ENCODE measurements around the gene ICA1L. TPM values are rescaled to one million over a fixed set of nuclear protein-coding genes. Genes with fewer than 3 reads are reported as not detected.

ICA1L gene
- total RNA-seq, 1 donor from 2014 or later, result 2.3 TPM

DNA sequence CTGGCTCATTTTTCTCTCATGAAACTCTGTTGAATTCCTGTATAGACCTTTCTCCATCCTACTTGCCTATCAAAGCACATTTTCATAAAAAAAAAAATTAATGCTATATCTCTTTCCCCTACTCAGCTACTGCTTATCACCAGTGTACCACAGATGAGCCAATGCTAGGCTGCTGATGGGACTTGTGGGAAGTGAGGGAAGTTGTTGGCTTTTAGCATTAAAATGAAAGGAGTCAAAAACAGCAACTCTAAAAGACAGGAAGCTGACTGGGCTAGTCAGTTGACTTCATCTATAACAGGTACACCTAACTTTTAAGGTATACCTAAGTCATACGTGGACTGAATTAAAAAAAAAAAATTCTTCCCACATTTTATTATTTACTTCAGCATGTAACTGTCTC lies 134.7 kb downstream of the ICA1L start:
- no peak overlapping the region for H3K27ac ChIP-seq
- no peaks in the 10 kb centered on the region for H3K4me1 ChIP-seq
- no peaks in the 10 kb centered on the region for H3K27me3 ChIP-seq
- H3K36me3 ChIP-seq, result no peaks in the 10 kb centered on the region
- H3K9me3 ChIP-seq, result peaks cover 9% of the 10 kb centered on the region
- H3K4me3 ChIP-seq, result no peak overlapping the region
- intact Hi-C loops (cut with DNase I), result no loop called here
- DNase-seq (no peak), ATAC-seq (no peak)
- TF ChIP-seq, protein P1, sequence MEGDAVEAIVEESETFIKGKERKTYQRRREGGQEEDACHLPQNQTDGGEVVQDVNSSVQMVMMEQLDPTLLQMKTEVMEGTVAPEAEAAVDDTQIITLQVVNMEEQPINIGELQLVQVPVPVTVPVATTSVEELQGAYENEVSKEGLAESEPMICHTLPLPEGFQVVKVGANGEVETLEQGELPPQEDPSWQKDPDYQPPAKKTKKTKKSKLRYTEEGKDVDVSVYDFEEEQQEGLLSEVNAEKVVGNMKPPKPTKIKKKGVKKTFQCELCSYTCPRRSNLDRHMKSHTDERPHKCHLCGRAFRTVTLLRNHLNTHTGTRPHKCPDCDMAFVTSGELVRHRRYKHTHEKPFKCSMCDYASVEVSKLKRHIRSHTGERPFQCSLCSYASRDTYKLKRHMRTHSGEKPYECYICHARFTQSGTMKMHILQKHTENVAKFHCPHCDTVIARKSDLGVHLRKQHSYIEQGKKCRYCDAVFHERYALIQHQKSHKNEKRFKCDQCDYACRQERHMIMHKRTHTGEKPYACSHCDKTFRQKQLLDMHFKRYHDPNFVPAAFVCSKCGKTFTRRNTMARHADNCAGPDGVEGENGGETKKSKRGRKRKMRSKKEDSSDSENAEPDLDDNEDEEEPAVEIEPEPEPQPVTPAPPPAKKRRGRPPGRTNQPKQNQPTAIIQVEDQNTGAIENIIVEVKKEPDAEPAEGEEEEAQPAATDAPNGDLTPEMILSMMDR (IDR thresholded peaks at IDR 0.05), result no peak

DNA sequence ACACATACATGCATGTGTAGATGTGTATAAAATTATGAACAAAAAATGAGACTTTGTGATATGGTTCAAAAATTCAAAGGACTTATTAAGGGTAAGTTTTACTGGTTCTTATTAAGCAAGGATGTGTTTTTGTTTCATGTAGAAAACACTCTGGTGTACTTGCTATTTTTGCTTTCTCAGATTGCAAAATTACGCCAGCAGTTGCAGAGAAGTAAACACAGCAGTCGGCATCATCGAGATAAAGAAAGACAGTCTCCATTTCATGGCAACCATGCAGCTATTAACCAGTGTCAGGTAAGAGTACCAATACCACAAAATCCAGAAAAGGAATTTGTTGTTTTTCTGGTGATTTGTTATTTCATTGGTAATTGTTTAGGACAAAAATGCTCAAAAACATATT lies 145.5 kb downstream of the ICA1L start:
- H3K4me1 ChIP-seq, result no peaks in the 10 kb centered on the region
- H3K36me3 ChIP-seq, result peaks cover 9% of the 10 kb centered on the region
- H3K4me3 ChIP-seq, result no peak overlapping the region
- DNase-seq (no peak), ATAC-seq (no peak)
- intact Hi-C loops (cut with DNase I), result no loop called here
- no peaks in the 10 kb centered on the region for H3K9me3 ChIP-seq
- TF ChIP-seq, protein P1 (IDR thresholded peaks at IDR 0.05), result no peak
- no peaks in the 10 kb centered on the region for H3K27me3 ChIP-seq
- H3K27ac ChIP-seq, result no peak overlapping the region

DNA sequence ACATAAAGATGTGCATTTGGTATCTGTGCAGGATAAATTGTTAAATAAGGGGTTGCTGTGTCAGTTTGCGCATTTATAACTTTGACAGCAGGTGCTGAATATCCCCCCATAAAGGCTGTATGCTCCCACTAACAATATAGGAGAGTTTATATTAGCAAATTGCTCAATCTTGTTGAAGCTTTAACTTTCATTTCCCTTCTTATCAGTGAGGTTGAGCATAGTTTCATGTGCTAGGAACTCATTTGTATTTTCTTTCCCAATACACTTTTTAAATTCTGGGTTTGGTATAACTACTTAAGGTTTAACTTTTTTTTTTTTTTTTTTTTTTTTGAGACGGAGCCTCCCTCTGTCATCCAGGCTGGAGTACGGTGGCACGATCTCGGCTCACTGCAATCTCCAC lies 147.8 kb downstream of the ICA1L start:
- Histone ChIP-seq H3K4me3 (no peak overlapping the region), H3K36me3 (peaks cover 9% of the 10 kb centered on the region), H3K27ac (no peak overlapping the region), H3K4me1 (no peaks in the 10 kb centered on the region), H3K27me3 (no peaks in the 10 kb centered on the region), H3K9me3 (no peaks in the 10 kb centered on the region)
- no peak for ATAC-seq
- TF ChIP-seq, protein P1 (IDR thresholded peaks at IDR 0.05), result no peak
- DNase-seq, result no peak
- intact Hi-C loops (cut with DNase I), result no loop called here

Other genes starting within 250 kb of the ICA1L start
- 9.8 TPM for gene FAM117B, start 236.8 kb downstream of the ICA1L start, total RNA-seq
- 35.6 TPM for gene WDR12, start 39.9 kb upstream of the ICA1L start, total RNA-seq
- 12.2 TPM for gene CARF, start 40.5 kb upstream of the ICA1L start, total RNA-seq
- gene NBEAL1, start 143.1 kb upstream of the ICA1L start, total RNA-seq, result 73.4 TPM

Measured in upper lobe of right lung (tissue), 1 donor.